H1 (cell line): ENCODE results near the gene TCERG1L. TPM values are rescaled to one million over a fixed set of nuclear protein-coding genes. Genes with fewer than 3 reads are reported as not detected.

Experiments used
- CTCF ChIA-PET: fragments of 300-600 bp; sonication (Branson Sonifier 250); formaldehyde crosslinking; loops from one replicate; lab custom pipeline; 2021; ENCODE audit not compliant: partially characterized antibody; lab: Charles Lee
- POLR2A ChIA-PET: fragments of 300-600 bp; sonication (Branson Sonifier 250); formaldehyde crosslinking; loops from one replicate; lab custom pipeline; 2021; ENCODE audit warnings: inconsistent platforms; ENCODE audit not compliant: partially characterized antibody; lab: Charles Lee
- DNase-seq, 2 experiments: peaks; one replicate each; pipeline versions ENCODE4 v3.0.0 to v3.0.0-alpha.2; 2010 to 2022; ENCODE audit warnings: low spot score in 2 of 2, low read depth in 1 of 2, mixed read lengths in 1 of 2
- FAIRE-seq: peaks from 2 replicates; lab custom pipeline; 2011; peaks lifted over from hg19 to GRCh38; lab: Jason Lieb, UNC
- H2AFZ ChIP-seq: 2 replicates; pipeline ENCODE4 v1.8.1; 2012; ENCODE audit warnings: low read length, inconsistent platforms
- H2AK5ac ChIP-seq: 2 replicates; pipeline ENCODE4 v1.6.1; 2013; ENCODE audit warnings: low read depth, low read length
- H2BK120ac ChIP-seq: replicated peaks from 2 replicates; pipeline ENCODE3; 2013; ENCODE audit warnings: low read depth, low read length, inconsistent platforms
- H2BK12ac ChIP-seq: 2 replicates; pipeline ENCODE4 v1.6.1; 2013; ENCODE audit warnings: low read depth, low read length
- H2BK15ac ChIP-seq: 2 replicates; pipeline ENCODE4 v1.6.1; 2013; ENCODE audit warnings: low read length
- H2BK20ac ChIP-seq: 2 replicates; pipeline ENCODE4 v1.6.1; 2013; ENCODE audit warnings: low read length
- H2BK5ac ChIP-seq: 2 replicates; pipeline ENCODE4 v1.6.1; 2013; ENCODE audit warnings: low read depth, low read length
- H3K14ac ChIP-seq: 2 replicates; pipeline ENCODE4 v1.6.1; 2013; ENCODE audit warnings: inconsistent platforms; ENCODE audit not compliant: insufficient read length
- H3K18ac ChIP-seq: 2 replicates; pipeline ENCODE4 v1.6.1; 2013; ENCODE audit warnings: low read length; ENCODE audit errors: extremely low read depth
- H3K23ac ChIP-seq: 2 replicates; pipeline ENCODE4 v1.6.1; 2013; ENCODE audit warnings: inconsistent platforms; ENCODE audit not compliant: insufficient read length
- H3K23me2 ChIP-seq: 2 replicates; pipeline ENCODE4 v1.6.1; 2013; ENCODE audit warnings: low read depth, low read length
- H3K27ac ChIP-seq: 2 replicates; pipeline ENCODE4 v1.6.1; 2011; ENCODE audit warnings: low read depth, low read length, inconsistent platforms
- H3K27me3 ChIP-seq, 4 experiments: replicated peaks in 1 of 4; 1 replicate in 1 of 4; 2 replicates in 3 of 4; pipeline versions ENCODE4 v1.6.1 to v1.8.1; 2011 to 2013; ENCODE audit warnings: low read length in 3 of 4, mild to moderate bottlenecking in 3 of 4, inconsistent platforms in 2 of 4, mixed read lengths in 2 of 4, moderate library complexity in 1 of 4; ENCODE audit not compliant: control insufficient read depth in 3 of 4, insufficient read depth in 3 of 4; ENCODE audit errors: extremely low read depth in 1 of 4
- H3K36me3 ChIP-seq, 4 experiments: 2 replicates each; pipeline versions ENCODE4 v1.6.1 to v1.8.1; 2011 to 2013; ENCODE audit warnings: mild to moderate bottlenecking in 4 of 4, low read length in 3 of 4, moderate library complexity in 2 of 4, control low read depth in 1 of 4, inconsistent platforms in 1 of 4; ENCODE audit not compliant: insufficient read depth in 4 of 4, control insufficient read depth in 2 of 4
- H3K4ac ChIP-seq: replicated peaks from 2 replicates; pipeline ENCODE3; 2013; ENCODE audit warnings: low read length, low read depth, mixed read lengths, inconsistent platforms; ENCODE audit not compliant: insufficient read length
- H3K4me1 ChIP-seq, 4 experiments: replicated peaks in 1 of 4; 1 replicate in 1 of 4; 2 replicates in 3 of 4; pipeline versions ENCODE4 v1.6.1 to v1.8.1; 2011 to 2013; ENCODE audit warnings: low read length in 3 of 4, inconsistent platforms in 2 of 4, mixed read lengths in 1 of 4; ENCODE audit not compliant: insufficient read depth in 4 of 4, control insufficient read depth in 3 of 4
- H3K4me2 ChIP-seq, 2 experiments: 2 replicates each; pipeline versions ENCODE4 v1.6.1 to v1.8.1; 2011 to 2013; ENCODE audit warnings: low read depth in 2 of 2, low read length in 2 of 2, control low read depth in 1 of 2, inconsistent platforms in 1 of 2, mild to moderate bottlenecking in 1 of 2; ENCODE audit not compliant: insufficient read depth in 1 of 2
- H3K4me3 ChIP-seq, 4 experiments: fragments of 200-600, 300-600 bp in 1 of 4; sonication (generic), shearing (Covaris generic), sonication (Bioruptor Twin) in 1 of 4; 2 replicates each; pipeline versions ENCODE4 v1.5.1 to v1.8.1; 2011 to 2016; ENCODE audit warnings: low read length in 4 of 4, low read depth in 3 of 4, control low read depth in 2 of 4, inconsistent platforms in 2 of 4, mild to moderate bottlenecking in 2 of 4, mixed read lengths in 1 of 4, moderate library complexity in 1 of 4; ENCODE audit not compliant: insufficient read depth in 2 of 4; ENCODE audit errors: extremely low read depth in 1 of 4
- H3K56ac ChIP-seq: replicated peaks from 2 replicates; pipeline ENCODE3; 2013; ENCODE audit warnings: low read depth, mild to moderate bottlenecking, mixed read lengths, low read length, inconsistent platforms; ENCODE audit not compliant: insufficient read length
- H3K79me1 ChIP-seq: 2 replicates; pipeline ENCODE4 v1.6.1; 2013; ENCODE audit warnings: low read depth, low read length, control low read depth
- H3K79me2 ChIP-seq, 2 experiments: 2 replicates each; pipeline versions ENCODE4 v1.6.1 to v1.8.1; 2012 to 2013; ENCODE audit warnings: low read length in 2 of 2, mild to moderate bottlenecking in 2 of 2, inconsistent platforms in 1 of 2; ENCODE audit not compliant: insufficient read depth in 2 of 2, control insufficient read depth in 1 of 2
- H3K9ac ChIP-seq, 4 experiments: replicated peaks in 1 of 4; 1 replicate in 1 of 4; 2 replicates in 3 of 4; pipeline versions ENCODE4 v1.6.1 to v1.8.1; 2011 to 2013; ENCODE audit warnings: low read depth in 3 of 4, low read length in 3 of 4, control low read depth in 2 of 4, mild to moderate bottlenecking in 2 of 4, moderate library complexity in 2 of 4, inconsistent platforms in 1 of 4; ENCODE audit errors: extremely low read depth in 1 of 4
- H3K9me3 ChIP-seq, 2 experiments: 2 replicates each; pipeline versions ENCODE4 v1.6.1 to v1.8.1; 2012 to 2013; ENCODE audit warnings: mild to moderate bottlenecking in 2 of 2, moderate library complexity in 2 of 2, control low read depth in 1 of 2, inconsistent platforms in 1 of 2, low read depth in 1 of 2, low read length in 1 of 2, mixed read lengths in 1 of 2; ENCODE audit not compliant: insufficient read depth in 2 of 2
- H4K20me1 ChIP-seq, 2 experiments: replicated peaks in 1 of 2; 2 replicates each; pipeline versions ENCODE3 to v1.8.1; 2011 to 2013; ENCODE audit warnings: inconsistent platforms in 2 of 2, low read length in 2 of 2, mild to moderate bottlenecking in 1 of 2; ENCODE audit not compliant: insufficient read depth in 2 of 2, control insufficient read depth in 1 of 2
- H4K5ac ChIP-seq: 2 replicates; pipeline ENCODE4 v1.6.1; 2013; ENCODE audit warnings: low read length, low read depth, mixed read lengths, inconsistent platforms; ENCODE audit not compliant: insufficient read length
- H4K8ac ChIP-seq: 2 replicates; pipeline ENCODE4 v1.8.0; 2013; ENCODE audit warnings: mild to moderate bottlenecking, moderate library complexity, low read length, inconsistent platforms; ENCODE audit not compliant: insufficient read depth; ENCODE audit errors: extremely low read depth
- H4K91ac ChIP-seq: replicated peaks from 2 replicates; pipeline ENCODE3; 2013; ENCODE audit warnings: low read length, mixed read lengths, inconsistent platforms; ENCODE audit not compliant: insufficient read length
- E2F6 ChIP-seq: IDR thresholded peaks from 2 replicates; pipeline ENCODE4 v1.6.1; 2012; ENCODE audit warnings: inconsistent platforms
- EGR1 ChIP-seq: IDR thresholded peaks from 2 replicates; pipeline ENCODE4 v1.6.1; 2011; ENCODE audit warnings: low read depth, low read length, borderline replicate concordance
- EZH2 ChIP-seq: fragments of 200-600 bp; sonication (generic); IDR thresholded peaks from 2 replicates; pipeline ENCODE4 v1.7.1; 2012; ENCODE audit warnings: low read depth, mild to moderate bottlenecking, moderate library complexity, low read length, inconsistent platforms; ENCODE audit not compliant: severe bottlenecking
- MAX ChIP-seq: IDR thresholded peaks from 2 replicates; pipeline ENCODE4 v1.6.1; 2012; ENCODE audit warnings: inconsistent platforms
- PHF8 ChIP-seq: fragments of 200-600 bp; sonication (generic); conservative IDR thresholded peaks from 2 replicates; pipeline ENCODE4 v1.7.1; 2012; ENCODE audit warnings: low read depth, mild to moderate bottlenecking, inconsistent platforms, low read length, moderate library complexity
- RAD21 ChIP-seq, 2 experiments: IDR thresholded peaks in 1 of 2; conservative IDR thresholded peaks in 1 of 2; 2 replicates each; pipeline ENCODE4 v1.6.1; 2011; ENCODE audit warnings: low read depth in 2 of 2, low read length in 2 of 2, improper control_type of control experiment in 1 of 2, inconsistent platforms in 1 of 2, mild to moderate bottlenecking in 1 of 2, moderate library complexity in 1 of 2
- SRF ChIP-seq: IDR thresholded peaks from 2 replicates; pipeline ENCODE4 v1.6.1; 2011; ENCODE audit warnings: mild to moderate bottlenecking, low read depth, low read length, moderate library complexity
- TCF12 ChIP-seq: IDR thresholded peaks from 2 replicates; pipeline ENCODE4 v1.6.1; 2011; ENCODE audit warnings: low read depth, mild to moderate bottlenecking, low read length
- TEAD4 ChIP-seq: IDR thresholded peaks from 2 replicates; pipeline ENCODE4 v1.6.1; 2012; ENCODE audit warnings: low read depth, low read length, inconsistent platforms, mixed read lengths
- YY1 ChIP-seq: IDR thresholded peaks from 2 replicates; pipeline ENCODE4 v1.6.1; 2011; ENCODE audit warnings: low read depth, mild to moderate bottlenecking, low read length
- WGBS, 2 experiments: shearing (Covaris generic) in 1 of 2; methylation state at CpG; one replicate each; pipeline versions ENCODE4 v1.1.6 to v1.1.7; 2013 to 2015; ENCODE audit warnings: low lambda C conversion rate in 2 of 2, mixed read lengths in 2 of 2, inconsistent platforms in 1 of 2, low coverage in 1 of 2, missing lambda C conversion rate in 1 of 2; ENCODE audit not compliant: insufficient replicate concordance in 2 of 2, insufficient coverage in 1 of 2, insufficient read length in 1 of 2; ENCODE audit errors: extremely low coverage in 1 of 2, missing lambda C conversion rate in 1 of 2; 5-methylcytosine and 5-hydroxymethylcytosine counted together
- polyA plus RNA-seq, 7 experiments: library from polyadenylated mRNA; depleted of rRNA in 3 of 7; stranded (reverse) in 5 of 7; unstranded in 2 of 7; fragments of >200 nt in 5 of 7; fragments of 200-250 nt in 2 of 7; gene quantifications; 1 replicate in 5 of 7; 2 replicates in 1 of 7; 4 replicates in 1 of 7; pipeline versions ENCODE4 v1.2.1 to v1.2.3, GENCODE V29; 2011 to 2013; ENCODE audit warnings: missing spikeins in 2 of 7, mixed read lengths in 2 of 7
- total RNA-seq: library from RNA; stranded (reverse); fragmentation: NEBNext Ultra II Directional; extraction: Animal tissue kit (Norgen Biotek cat#: 25700); gene quantifications from 2 replicates; pipeline ENCODE4 v1.2.1, GENCODE V29; 2021

Gene TCERG1L
- total and polyA plus RNA-seq, 2 of the 8 experiments (the other 6 are each of a cell fraction or from before 2014, with no cell fraction given), result 3.9 to 6.9 TPM

GRCh38 chr10:131242007-131242406 is 69.5 kb downstream of the TCERG1L start:
- H3K79me1 ChIP-seq, result no peaks in the 10 kb centered on the region
- H3K36me3 ChIP-seq, result no peaks in the 10 kb centered on the region
- no peak overlapping the region for H2AFZ ChIP-seq
- no peaks in the 10 kb centered on the region for H3K27me3 ChIP-seq
- no peak overlapping the region for H2AK5ac ChIP-seq
- no peak overlapping the region for H3K27ac ChIP-seq
- H3K4me2 ChIP-seq, result no peak overlapping the region
- H4K5ac ChIP-seq, result no peak overlapping the region
- peak in 1 of 2 experiments; percentile 80 for DNase-seq
- no peak overlapping the region for H4K8ac ChIP-seq
- H2BK12ac ChIP-seq, result no peak overlapping the region
- H3K9me3 ChIP-seq, result no peaks in the 10 kb centered on the region
- no peak overlapping the region for H3K4me3 ChIP-seq
- H2BK120ac ChIP-seq, result no peak overlapping the region
- H2BK20ac ChIP-seq, result no peak overlapping the region
- ChIA-PET POLR2A (no interaction called here), CTCF (interaction anchor here (0.9 to 1.4 kb wide), 10 partner anchors 9 to 634 kb away, joined by 3 to 6 read pairs (median 3); no protein-coding TSS in a partner anchor)
- 59% methylated on average over 8 of the region's 8 CpGs; no CpG with 5 or more reads in 1 of the 2 experiments for WGBS, 2 experiments
- H3K4ac ChIP-seq, result no peak overlapping the region
- no peak overlapping the region for H4K91ac ChIP-seq
- H3K23me2 ChIP-seq, result no peaks in the 10 kb centered on the region
- no peak overlapping the region for H3K56ac ChIP-seq
- H2BK15ac ChIP-seq, result no peak overlapping the region
- H3K23ac ChIP-seq, result no peak overlapping the region
- no peaks in the 10 kb centered on the region for H3K79me2 ChIP-seq
- H3K14ac ChIP-seq, result no peak overlapping the region
- no peak overlapping the region for H3K18ac ChIP-seq
- no peak overlapping the region for H3K9ac ChIP-seq
- no peaks in the 10 kb centered on the region; a peak in 1 of 7 replicates for H3K4me1 ChIP-seq
- FAIRE-seq, result no peak
- H4K20me1 ChIP-seq, result no peaks in the 10 kb centered on the region
- no peak overlapping the region for H2BK5ac ChIP-seq
- TF ChIP-seq EGR1 (no peak), SRF (no peak), TEAD4 (0 out of 2 replicates have a peak, but pooled peaks have one; percentile 20), TCF12 (no peak), E2F6 (no peak), YY1 (0 out of 2 replicates have a peak, but pooled peaks have one; percentile 8), MAX (no peak), EZH2 (no peak), RAD21 (IDR thresholded peaks at IDR 0.05 in 1 of 2, conservative IDR thresholded peaks at IDR 0.05 in 1 of 2; ENCODE audit: low read depth in 2 of 2, low read length in 2 of 2) (peak; percentile 52 to 68), PHF8 (no peak)
